ENCODE results near the gene RALGAPA2. TPM values are rescaled to one million over a fixed set of nuclear protein-coding genes. Genes with fewer than 3 reads are reported as not detected.

The RALGAPA2 gene
- total RNA-seq, 6 experiments from 2014 or later, result 2.4 to 3.7 (median 3.2) TPM

GRCh38 chr20:20658871-20659431 is 53.5 kb downstream of the RALGAPA2 start:
- no peaks in the 10 kb centered on the region; the same call in 1 of the 2 replicates for H3K27me3 Mint-ChIP-seq (ENCODE audit: insufficient read depth)
- no peak overlapping the region for H3K27ac Mint-ChIP-seq

GRCh38 chr20:20658123-20658522 is 54.3 kb downstream of the RALGAPA2 start:
- no peaks in the 10 kb centered on the region for H3K4me1 Mint-ChIP-seq (ENCODE audit: low read depth)
- H3K9me3 Mint-ChIP-seq, result no peaks in the 10 kb centered on the region
- H3K27ac Mint-ChIP-seq, result no peak overlapping the region
- no peak overlapping the region for H3K4me3 Mint-ChIP-seq
- TF ChIP-seq CTCF (IDR thresholded peaks at IDR 0.05), result no peak
- DNase-seq, result no peak
- no peaks in the 10 kb centered on the region; the same call in 1 of the 2 replicates for H3K27me3 Mint-ChIP-seq (ENCODE audit: insufficient read depth)
- H3K36me3 Mint-ChIP-seq (ENCODE audit: low read depth), result no peaks in the 10 kb centered on the region

More at GRCh38 chr20:20658871-20659431, 53.5 kb downstream of the RALGAPA2 start:
- no peak for DNase-seq
- Mint-ChIP-seq H3K4me3 (no peak overlapping the region), H3K9me3 (no peaks in the 10 kb centered on the region), H3K36me3 (ENCODE audit: low read depth) (no peaks in the 10 kb centered on the region), H3K4me1 (ENCODE audit: low read depth) (no peaks in the 10 kb centered on the region)
- TF ChIP-seq CTCF (IDR thresholded peaks at IDR 0.05), result no peak

- no peak overlapping the region for H3K4me3 Mint-ChIP-seq
- no peak for DNase-seq
- H3K9me3 Mint-ChIP-seq, result no peaks in the 10 kb centered on the region
- H3K4me1 Mint-ChIP-seq (ENCODE audit: low read depth), result no peaks in the 10 kb centered on the region
- H3K27ac Mint-ChIP-seq, result no peak overlapping the region
- H3K27me3 Mint-ChIP-seq (ENCODE audit: insufficient read depth), result no peaks in the 10 kb centered on the region
- no peak for TF ChIP-seq CTCF (IDR thresholded peaks at IDR 0.05)
- no peaks in the 10 kb centered on the region for H3K36me3 Mint-ChIP-seq (ENCODE audit: low read depth)
Observed at GRCh38 chr20:20657092-20657491, 55.4 kb downstream of the RALGAPA2 start.

- Mint-ChIP-seq H3K27ac (no peak overlapping the region), H3K4me3 (no peak overlapping the region), H3K27me3 (ENCODE audit: insufficient read depth) (no peaks in the 10 kb centered on the region), H3K9me3 (no peaks in the 10 kb centered on the region), H3K36me3 (ENCODE audit: low read depth) (no peaks in the 10 kb centered on the region), H3K4me1 (ENCODE audit: low read depth) (no peaks in the 10 kb centered on the region)
- no peak for TF ChIP-seq CTCF (IDR thresholded peaks at IDR 0.05)
- no peak for DNase-seq
Observed at GRCh38 chr20:20655883-20656282, 56.6 kb downstream of the RALGAPA2 start.

GRCh38 chr20:20649945-20650344 is 62.5 kb downstream of the RALGAPA2 start:
- Mint-ChIP-seq H3K4me3 (no peak overlapping the region), H3K9me3 (no peaks in the 10 kb centered on the region)

More at GRCh38 chr20:20649945-20650344, 62.5 kb downstream of the RALGAPA2 start:
- no peak overlapping the region for H3K27ac Mint-ChIP-seq
- H3K4me1 Mint-ChIP-seq (ENCODE audit: low read depth), result no peaks in the 10 kb centered on the region
- no peak for TF ChIP-seq CTCF (IDR thresholded peaks at IDR 0.05)
- no peaks in the 10 kb centered on the region for H3K36me3 Mint-ChIP-seq (ENCODE audit: low read depth)
- DNase-seq, result no peak
- H3K27me3 Mint-ChIP-seq (ENCODE audit: insufficient read depth), result no peaks in the 10 kb centered on the region
